Fibroblast of lung (primary cell): ENCODE results near the gene TTF2. TPM values are rescaled to one million over a fixed set of nuclear protein-coding genes. Genes with fewer than 3 reads are reported as not detected.

Experiments
- DNase-seq, 2 donors: peaks; one replicate each; pipeline versions ENCODE4 v3.0.0 to v3.0.0-alpha.2; 2010; ENCODE audit warnings: low read depth in 2 of 2
- H2AFZ ChIP-seq: 2 replicates; pipeline ENCODE4 v1.5.1; 2012; ENCODE audit warnings: low read length, control low read depth, inconsistent platforms
- H3K27ac ChIP-seq: 2 replicates; pipeline ENCODE4 v1.5.1; 2011; ENCODE audit warnings: low read length, control low read depth; ENCODE audit not compliant: insufficient read depth
- H3K27me3 ChIP-seq: 2 replicates; pipeline ENCODE4 v1.5.1; 2011; ENCODE audit warnings: mild to moderate bottlenecking, low read length; ENCODE audit not compliant: control insufficient read depth, insufficient read depth
- H3K36me3 ChIP-seq: 2 replicates; pipeline ENCODE4 v1.5.1; 2011; ENCODE audit warnings: low read length; ENCODE audit not compliant: control insufficient read depth, insufficient read depth
- H3K4me1 ChIP-seq: 2 replicates; pipeline ENCODE4 v1.5.1; 2011; ENCODE audit warnings: low read length; ENCODE audit not compliant: control insufficient read depth, insufficient read depth; ENCODE audit errors: extremely low read depth
- H3K4me2 ChIP-seq: 2 replicates; pipeline ENCODE4 v1.5.1; 2011; ENCODE audit warnings: low read length, control low read depth; ENCODE audit not compliant: insufficient read depth; ENCODE audit errors: extremely low read depth
- H3K4me3 ChIP-seq, 4 experiments: fragments of 200-600 bp in 1 of 4; sonication (generic) in 1 of 4; replicated peaks in 1 of 4; 2 replicates each; pipeline ENCODE4 v1.5.1; 2011 to 2016; ENCODE audit warnings: low read length in 4 of 4, low read depth in 3 of 4, mild to moderate bottlenecking in 3 of 4, control low read depth in 2 of 4, inconsistent platforms in 1 of 4, mixed read lengths in 1 of 4; ENCODE audit not compliant: insufficient read depth in 1 of 4; ENCODE audit errors: control extremely low read depth in 1 of 4
- H3K79me2 ChIP-seq: 2 replicates; pipeline ENCODE4 v1.5.1; 2012; ENCODE audit warnings: mild to moderate bottlenecking, low read length, inconsistent platforms; ENCODE audit not compliant: control insufficient read depth, insufficient read depth
- H3K9ac ChIP-seq: 2 replicates; pipeline ENCODE4 v1.5.1; 2011; ENCODE audit warnings: mild to moderate bottlenecking, low read length, control low read depth; ENCODE audit not compliant: insufficient read depth
- H3K9me3 ChIP-seq: 2 replicates; pipeline ENCODE4 v1.5.1; 2012; ENCODE audit warnings: low read depth, low read length; ENCODE audit not compliant: control insufficient read depth, insufficient read depth
- H4K20me1 ChIP-seq: 2 replicates; pipeline ENCODE4 v1.5.1; 2011; ENCODE audit warnings: low read length; ENCODE audit not compliant: control insufficient read depth, insufficient read depth; ENCODE audit errors: extremely low read depth
- EZH2 ChIP-seq: IDR thresholded peaks from 2 replicates; pipeline ENCODE4 v1.5.1; 2012; ENCODE audit warnings: low read length, control low read depth, mild to moderate bottlenecking; ENCODE audit errors: missing control alignments
- polyA plus RNA-seq, 2 donors: library from polyadenylated mRNA; depleted of rRNA in 1 of 2; stranded (reverse) in 1 of 2; unstranded in 1 of 2; fragments of >200 nt; gene quantifications; 2 replicates each; pipeline ENCODE4 v1.2.1, GENCODE V29; 2011 to 2012; ENCODE audit warnings: missing spikeins in 1 of 2
- total RNA-seq: library from RNA; depleted of rRNA; stranded (reverse); fragments of >200 nt; gene quantifications from 2 replicates; pipeline ENCODE4 v1.2.1, GENCODE V29; 2014
- TF ChIP-seq, protein P1 (sequence below), 2 donors: IDR thresholded peaks in 1 of 2; conservative IDR thresholded peaks in 1 of 2; 1 replicate in 1 of 2; 2 replicates in 1 of 2; pipeline ENCODE4 v1.5.1; 2011 to 2012; ENCODE audit warnings: low read length in 2 of 2, control low read depth in 1 of 2, inconsistent platforms in 1 of 2, low read depth in 1 of 2, mild to moderate bottlenecking in 1 of 2

Gene TTF2
- total and polyA plus RNA-seq, 2 donors (not counting 1 experiment from before 2014, with no cell fraction given), result 10.0 to 13.2 TPM

DNA sequence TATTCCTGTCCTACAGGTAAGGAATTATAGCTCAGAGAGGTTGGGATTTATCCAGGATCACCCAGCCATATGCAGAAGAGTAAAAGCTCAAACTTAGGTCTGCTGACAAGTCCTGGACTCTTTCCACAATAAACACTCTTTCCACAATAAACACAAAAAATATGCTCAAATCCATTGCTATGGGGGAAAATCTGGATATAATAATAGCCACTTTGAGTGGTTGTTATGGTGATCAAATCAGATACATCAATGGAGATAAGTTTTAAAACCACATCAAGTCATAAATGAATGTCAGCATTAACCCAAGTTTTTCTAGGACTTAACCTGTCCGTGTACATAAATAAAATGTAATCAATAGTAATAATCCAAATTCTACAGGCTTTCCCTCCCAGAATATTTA is 22.3 kb upstream of the TTF2 start:
- no peaks in the 10 kb centered on the region for H3K4me1 ChIP-seq
- H3K27ac ChIP-seq, result no peak overlapping the region
- no peaks in the 10 kb centered on the region for H3K79me2 ChIP-seq
- H3K9me3 ChIP-seq, result no peaks in the 10 kb centered on the region
- no peak overlapping the region for H3K4me2 ChIP-seq
- no peaks in the 10 kb centered on the region for H3K27me3 ChIP-seq
- TF ChIP-seq EZH2, result no peak
- TF ChIP-seq, protein P1, sequence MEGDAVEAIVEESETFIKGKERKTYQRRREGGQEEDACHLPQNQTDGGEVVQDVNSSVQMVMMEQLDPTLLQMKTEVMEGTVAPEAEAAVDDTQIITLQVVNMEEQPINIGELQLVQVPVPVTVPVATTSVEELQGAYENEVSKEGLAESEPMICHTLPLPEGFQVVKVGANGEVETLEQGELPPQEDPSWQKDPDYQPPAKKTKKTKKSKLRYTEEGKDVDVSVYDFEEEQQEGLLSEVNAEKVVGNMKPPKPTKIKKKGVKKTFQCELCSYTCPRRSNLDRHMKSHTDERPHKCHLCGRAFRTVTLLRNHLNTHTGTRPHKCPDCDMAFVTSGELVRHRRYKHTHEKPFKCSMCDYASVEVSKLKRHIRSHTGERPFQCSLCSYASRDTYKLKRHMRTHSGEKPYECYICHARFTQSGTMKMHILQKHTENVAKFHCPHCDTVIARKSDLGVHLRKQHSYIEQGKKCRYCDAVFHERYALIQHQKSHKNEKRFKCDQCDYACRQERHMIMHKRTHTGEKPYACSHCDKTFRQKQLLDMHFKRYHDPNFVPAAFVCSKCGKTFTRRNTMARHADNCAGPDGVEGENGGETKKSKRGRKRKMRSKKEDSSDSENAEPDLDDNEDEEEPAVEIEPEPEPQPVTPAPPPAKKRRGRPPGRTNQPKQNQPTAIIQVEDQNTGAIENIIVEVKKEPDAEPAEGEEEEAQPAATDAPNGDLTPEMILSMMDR (conservative IDR thresholded peaks at IDR 0.05 in 1 of 2, IDR thresholded peaks at IDR 0.05 in 1 of 2; ENCODE audit: low read depth in 1 of 2, low read length in 2 of 2), result no peak
- H3K9ac ChIP-seq, result no peak overlapping the region
- no peaks in the 10 kb centered on the region for H3K36me3 ChIP-seq
- no peaks in the 10 kb centered on the region for H4K20me1 ChIP-seq
- H2AFZ ChIP-seq, result no peak overlapping the region
- no peak for DNase-seq
- H3K4me3 ChIP-seq, result no peak overlapping the region

DNA sequence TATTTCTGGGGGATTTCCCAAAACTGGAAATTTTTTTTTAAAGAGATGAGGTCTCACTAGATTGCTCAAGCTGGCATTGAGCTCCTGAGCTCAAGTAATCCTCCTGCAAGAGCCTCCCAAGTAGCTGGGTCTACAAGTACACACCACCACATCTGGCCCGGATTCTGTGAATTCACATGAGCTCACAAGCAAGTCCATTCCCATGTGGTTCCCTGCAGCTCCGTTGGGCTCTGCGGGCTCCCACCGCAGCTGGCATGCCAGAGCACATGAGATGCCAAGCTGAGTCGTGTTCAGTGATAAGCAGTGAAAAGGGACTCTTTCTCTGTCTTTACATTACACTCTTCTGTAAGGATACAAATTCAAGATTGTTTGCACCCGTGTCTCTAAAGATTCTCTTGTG is 21.9 kb upstream of the TTF2 start:
- Histone ChIP-seq H3K4me3 (no peak overlapping the region), H4K20me1 (no peaks in the 10 kb centered on the region), H3K4me1 (no peaks in the 10 kb centered on the region), H3K79me2 (no peaks in the 10 kb centered on the region), H2AFZ (no peak overlapping the region), H3K36me3 (no peaks in the 10 kb centered on the region), H3K4me2 (no peak overlapping the region), H3K27me3 (no peaks in the 10 kb centered on the region), H3K27ac (no peak overlapping the region), H3K9ac (no peak overlapping the region), H3K9me3 (no peaks in the 10 kb centered on the region)
- no peak for DNase-seq
- TF ChIP-seq, protein P1 (conservative IDR thresholded peaks at IDR 0.05 in 1 of 2, IDR thresholded peaks at IDR 0.05 in 1 of 2; ENCODE audit: low read depth in 1 of 2, low read length in 2 of 2), result no peak
- no peak for TF ChIP-seq EZH2

DNA sequence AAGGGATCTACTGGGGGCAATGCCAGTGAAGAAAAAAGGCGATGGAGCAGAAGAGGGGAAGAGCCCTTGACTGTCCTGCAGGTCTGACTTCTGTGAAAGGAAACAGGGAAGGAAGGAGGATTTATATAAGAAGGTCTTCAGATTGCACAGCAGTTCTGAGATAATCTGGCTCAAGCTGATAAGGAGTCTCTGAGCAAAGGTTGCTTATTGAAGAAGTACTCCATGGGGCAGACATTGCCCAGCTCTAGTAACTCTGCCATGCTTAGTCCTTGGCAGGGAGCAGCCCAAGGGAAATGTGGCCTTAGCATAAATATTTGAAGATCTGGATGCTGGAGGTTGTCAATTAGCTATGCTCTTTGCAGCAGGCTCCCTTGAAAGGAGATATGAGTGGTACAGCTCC is 15.9 kb upstream of the TTF2 start:
- Histone ChIP-seq H3K36me3 (no peaks in the 10 kb centered on the region), H3K79me2 (no peaks in the 10 kb centered on the region)
- no peak for TF ChIP-seq EZH2
- TF ChIP-seq, protein P1 (conservative IDR thresholded peaks at IDR 0.05 in 1 of 2, IDR thresholded peaks at IDR 0.05 in 1 of 2; ENCODE audit: low read depth in 1 of 2, low read length in 2 of 2), result no peak

More for the DNA sequence above, 15.9 kb upstream of the TTF2 start:
- no peaks in the 10 kb centered on the region for H3K9me3 ChIP-seq
- no peaks in the 10 kb centered on the region for H4K20me1 ChIP-seq
- H3K4me1 ChIP-seq, result no peaks in the 10 kb centered on the region
- no peak for DNase-seq
- H3K4me3 ChIP-seq, result no peak overlapping the region
- H2AFZ ChIP-seq, result no peak overlapping the region
- H3K27me3 ChIP-seq, result no peaks in the 10 kb centered on the region
- H3K4me2 ChIP-seq, result no peak overlapping the region
- no peak overlapping the region for H3K9ac ChIP-seq
- H3K27ac ChIP-seq, result no peak overlapping the region
